GM12878 (cell line): ENCODE data around the gene CNPY1. TPM values are rescaled to one million over a fixed set of nuclear protein-coding genes. Genes with fewer than 3 reads are reported as not detected.
"Not testable (repeated sequence)": the region's sequence is repeated elsewhere in the genome, so short reads cannot be mapped to it uniquely, and the experiment has no call there.

Source experiments
- ATAC-seq: fragments of 200-7000 bp; cut with Tn5 transposase; 3 replicates; pipeline ENCODE4 v1.9.1; 2020; ENCODE audit warnings: mild to moderate bottlenecking, moderate library complexity
- BruUV-seq: library from RNA; stranded (reverse); fragments of 400-500 nt; replicated peaks from 2 replicates; lab custom pipeline; 2021; lab: Mats Ljungman, UMichigan
- CTCF ChIA-PET: fragments of 300-600 bp; sonication (Branson Sonifier 250); formaldehyde crosslinking; extraction: SDS; loops from one replicate; lab custom pipeline; 2021; ENCODE audit warnings: inconsistent platforms; lab: Yijun Ruan, JAX
- POLR2A ChIA-PET: fragments of 350-600 bp; formaldehyde crosslinking; extraction: SDS; loops from one replicate; lab custom pipeline; 2021; ENCODE audit warnings: inconsistent platforms; lab: Charles Lee
- RAD21 ChIA-PET: fragments of 300-600 bp; sonication (Branson Sonifier 250); formaldehyde crosslinking; loops from one replicate; lab custom pipeline; 2023; ENCODE audit warnings: antibody characterized with exemption; ENCODE audit not compliant: unreplicated experiment; lab: Charles Lee
- SMC1A ChIA-PET: fragments of 300-600 bp; sonication (Branson Sonifier 250); formaldehyde crosslinking; loops from one replicate; lab custom pipeline; 2023; ENCODE audit not compliant: unreplicated experiment, uncharacterized antibody; lab: Charles Lee
- DNase-seq: peaks from one replicate; pipeline ENCODE4 v3.0.0-alpha.2; 2011; ENCODE audit warnings: low read depth, low spot score
- FAIRE-seq: peaks from 3 replicates; lab custom pipeline; 2011; peaks lifted over from hg19 to GRCh38; lab: Jason Lieb, UNC
- H2AFZ ChIP-seq: 2 replicates; pipeline ENCODE4 v1.6.0; 2011; ENCODE audit warnings: low read depth, low read length, control low read depth; ENCODE audit not compliant: control insufficient read depth
- H3K27ac ChIP-seq: 2 replicates; pipeline ENCODE4 v1.5.1; 2011; ENCODE audit warnings: control low read depth; ENCODE audit not compliant: control insufficient read depth, insufficient read depth
- H3K27me3 ChIP-seq, 2 experiments: replicated peaks in 1 of 2; 2 replicates each; pipeline versions ENCODE4 v1.6.0 to v1.6.1; 2011; ENCODE audit warnings: low read length in 1 of 2; ENCODE audit not compliant: control insufficient read depth in 2 of 2, insufficient read depth in 2 of 2
- H3K36me3 ChIP-seq, 2 experiments: 2 replicates each; pipeline ENCODE4 v1.5.1; 2011; ENCODE audit warnings: low read length in 1 of 2; ENCODE audit not compliant: control insufficient read depth in 2 of 2, insufficient read depth in 2 of 2
- H3K4me1 ChIP-seq: 2 replicates; pipeline ENCODE4 v1.6.1; 2011; ENCODE audit warnings: mild to moderate bottlenecking, low read length, moderate library complexity, mixed read lengths; ENCODE audit not compliant: control insufficient read depth, insufficient read depth
- H3K4me2 ChIP-seq: 2 replicates; pipeline ENCODE4 v1.6.0; 2011; ENCODE audit warnings: control low read depth; ENCODE audit not compliant: control insufficient read depth, insufficient read depth
- H3K4me3 ChIP-seq: fragments of 200-600 bp; sonication (generic); 2 replicates; pipeline ENCODE4 v1.5.1; 2016
- H3K79me2 ChIP-seq: 2 replicates; pipeline ENCODE4 v1.6.0; 2011; ENCODE audit warnings: low read length; ENCODE audit not compliant: control insufficient read depth, insufficient read depth
- H3K9ac ChIP-seq: 2 replicates; pipeline ENCODE4 v1.8.0; 2011; ENCODE audit warnings: low read length, control low read depth, mixed read lengths; ENCODE audit not compliant: control insufficient read depth, insufficient read depth
- H3K9me3 ChIP-seq: replicated peaks from 3 replicates; pipeline ENCODE4 v1.5.1; 2011; ENCODE audit warnings: mild to moderate bottlenecking, low read length; ENCODE audit not compliant: control insufficient read depth, insufficient read depth
- H4K20me1 ChIP-seq: 2 replicates; pipeline ENCODE4 v1.6.0; 2011; ENCODE audit not compliant: control insufficient read depth, insufficient read depth
- ASH2L ChIP-seq: fragments of 300-600, 200-600 bp; sonication (generic); IDR thresholded peaks from 2 replicates; pipeline ENCODE4 v1.6.1; 2017; ENCODE audit warnings: low read depth, mild to moderate bottlenecking, borderline replicate concordance
- BCL11A ChIP-seq: IDR thresholded peaks from 2 replicates; pipeline ENCODE4 v1.6.1; 2011; ENCODE audit warnings: low read depth, low read length
- NFYB ChIP-seq: IDR thresholded peaks from 2 replicates; pipeline ENCODE4 v1.6.1; 2011; ENCODE audit warnings: low read depth, mild to moderate bottlenecking, low read length, improper control_type of control experiment, moderate library complexity; ENCODE audit not compliant: insufficient read depth
- SREBF1 ChIP-seq: IDR thresholded peaks from 2 replicates; pipeline ENCODE4 v1.6.1; 2012; ENCODE audit warnings: mild to moderate bottlenecking, low read length
- SUZ12 ChIP-seq: fragments of 200-600 bp; sonication (generic); IDR thresholded peaks from one replicate; pipeline ENCODE4 v1.6.1; 2018; ENCODE audit warnings: antibody characterized with exemption, mild to moderate bottlenecking; ENCODE audit not compliant: unreplicated experiment
- TCF3 ChIP-seq: IDR thresholded peaks from 2 replicates; pipeline ENCODE4 v1.6.1; 2012; ENCODE audit warnings: low read depth, mild to moderate bottlenecking, low read length, borderline replicate concordance; ENCODE audit not compliant: insufficient read depth
- ZBTB40 ChIP-seq: fragments of 450-650 bp; IDR thresholded peaks from 2 replicates; pipeline ENCODE4 v1.6.1; 2016; ENCODE audit warnings: mild to moderate bottlenecking, moderate library complexity, borderline replicate concordance
- WGBS: methylation state at CpG from one replicate; pipeline ENCODE4 v1.1.6; 2016; ENCODE audit warnings: low lambda C conversion rate; ENCODE audit not compliant: insufficient replicate concordance, insufficient coverage; ENCODE audit errors: missing lambda C conversion rate; 5-methylcytosine and 5-hydroxymethylcytosine counted together
- in situ Hi-C: fragments of 300-500 bp; cut with MboI; formaldehyde crosslinking; loops from 9 replicates; pipeline ENCODE4 v1.14.3; 2018; ENCODE audit warnings: mixed read lengths
- intact Hi-C: fragments of 100-400 bp; cut with micrococcal nuclease; formaldehyde crosslinking; loops from one replicate; pipeline ENCODE4 v1.14.2; 2022; ENCODE audit not compliant: unreplicated experiment
- polyA plus RNA-seq, 11 experiments: library from polyadenylated mRNA; depleted of rRNA in 4 of 11; unstranded in 6 of 11; stranded (reverse) in 5 of 11; fragments of >200 nt; fragmentation: Nextera tagmentation in 4 of 11; fragmentation: Illumina TruSeq in 1 of 11; extraction: Ambion mirVana in 4 of 11; extraction: Trizol in 1 of 11; gene quantifications; 1 replicate in 1 of 11; 2 replicates in 10 of 11; pipeline versions ENCODE4 v1.2.1 to v1.2.3, GENCODE V29; 2011 to 2016; ENCODE audit warnings: inconsistent platforms in 2 of 11, missing spikeins in 2 of 11, low read depth in 1 of 11
- total RNA-seq, 4 experiments: library from RNA; depleted of rRNA in 3 of 4; stranded (reverse); fragments of >200 nt in 3 of 4; fragmentation: Illumina TruSeq in 1 of 4; extraction: Trizol in 1 of 4; gene quantifications; 2 replicates each; pipeline versions ENCODE4 v1.2.1 to v1.2.3, GENCODE V29; 2013 to 2021
- TF ChIP-seq, protein P1 (sequence below): IDR thresholded peaks from 2 replicates; pipeline ENCODE4 v1.6.1; 2012; ENCODE audit warnings: low read depth, low read length, improper control_type of control experiment

CNPY1 gene
- total and polyA plus RNA-seq, 10 of the 15 experiments (the other 5 are each of a cell fraction or from before 2014, with no cell fraction given) = not detected

DNA sequence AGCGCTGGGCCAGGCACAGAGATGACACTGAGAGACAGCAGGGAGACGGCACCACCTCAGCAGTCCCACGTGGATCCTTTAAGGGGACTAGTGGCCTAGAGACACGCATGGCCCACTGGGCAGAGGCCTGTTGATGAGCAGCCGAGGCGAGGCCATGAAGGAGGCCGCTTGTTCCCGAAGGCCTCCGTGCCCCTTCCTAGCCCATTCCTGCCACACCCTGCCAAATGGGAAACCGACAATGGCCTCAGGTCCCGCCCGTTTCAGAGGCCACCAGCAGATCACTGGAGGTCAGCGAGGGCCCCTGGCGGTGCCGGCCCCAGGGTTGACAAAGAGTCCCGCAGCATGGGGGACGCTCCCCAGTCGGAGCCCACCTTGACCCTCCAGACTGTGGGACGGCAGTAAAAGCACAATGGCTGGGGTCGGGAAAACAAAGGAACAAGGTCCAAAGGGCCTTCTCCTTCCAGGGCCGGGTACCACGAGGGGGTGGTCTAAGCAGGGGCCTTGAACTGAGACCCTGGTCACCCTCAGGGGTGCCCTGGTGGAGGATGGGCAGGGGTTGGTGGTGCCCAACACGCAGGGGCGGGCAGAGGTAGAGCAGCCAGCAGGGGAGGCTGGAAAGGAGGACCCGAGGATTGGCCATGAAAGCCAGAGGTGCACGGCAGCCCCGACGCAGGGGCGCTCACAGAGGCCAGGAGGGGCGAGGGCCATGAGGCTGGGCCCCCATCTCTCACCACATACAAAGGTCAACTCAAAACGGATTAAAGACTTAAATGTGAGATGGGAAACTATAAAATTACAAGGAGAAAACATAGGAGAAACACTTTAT, 19.9 kb upstream of the CNPY1 start (continued):
- TF ChIP-seq ZBTB40 (no peak), NFYB (no peak), BCL11A (no peak)
- TF ChIP-seq, protein P1, sequence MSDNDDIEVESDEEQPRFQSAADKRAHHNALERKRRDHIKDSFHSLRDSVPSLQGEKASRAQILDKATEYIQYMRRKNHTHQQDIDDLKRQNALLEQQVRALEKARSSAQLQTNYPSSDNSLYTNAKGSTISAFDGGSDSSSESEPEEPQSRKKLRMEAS = no peak

GRCh38 chr7:155565596-155565995, 19.2 kb upstream of the CNPY1 start:
- RAD21 ChIA-PET = no interaction called here
- TF ChIP-seq SREBF1 (no peak), SUZ12 (no peak), ASH2L (no peak), NFYB (no peak), TCF3 (no peak)
- SMC1A ChIA-PET = no interaction called here
- H3K4me1 ChIP-seq = no peaks in the 10 kb centered on the region
- ATAC-seq (no peak), DNase-seq (no peak), FAIRE-seq (no peak)
- in situ Hi-C loops (no loop called here), intact Hi-C loops (no loop called here)
- no peaks in the 10 kb centered on the region for H3K9me3 ChIP-seq
- H3K27me3 ChIP-seq = no peaks in the 10 kb centered on the region
- no peak overlapping the region for H3K9ac ChIP-seq
- H2AFZ ChIP-seq = no peak overlapping the region
- H3K36me3 ChIP-seq = no peaks in the 10 kb centered on the region
- H3K4me3 ChIP-seq = no peak overlapping the region
- WGBS = 77% methylated on average over 10 of the region's 10 CpGs
- POLR2A ChIA-PET = no interaction called here
- no TSS peak for BruUV-seq
- H4K20me1 ChIP-seq = no peaks in the 10 kb centered on the region
- no peak overlapping the region for H3K27ac ChIP-seq
- no peak overlapping the region for H3K4me2 ChIP-seq
- CTCF ChIA-PET = no interaction called here
- H3K79me2 ChIP-seq = no peaks in the 10 kb centered on the region

GRCh38 chr7:155562976-155563375, 16.6 kb upstream of the CNPY1 start:
- POLR2A ChIA-PET, BruUV-seq, in situ Hi-C loops, H3K4me2 ChIP-seq, H3K27me3 ChIP-seq, H2AFZ ChIP-seq, H3K27ac ChIP-seq, H3K9ac ChIP-seq, H3K4me3 ChIP-seq, RAD21 ChIA-PET, CTCF ChIA-PET, H4K20me1 ChIP-seq, FAIRE-seq, H3K9me3 ChIP-seq, SMC1A ChIA-PET, H3K4me1 ChIP-seq, ATAC-seq, H3K79me2 ChIP-seq, intact Hi-C loops, H3K36me3 ChIP-seq, DNase-seq: not testable (repeated sequence)
- 79% methylated on average over 10 of the region's 10 CpGs for WGBS
